Transverse colon (tissue), 4 donors: ENCODE measurements around the gene CA12. TPM values are rescaled to one million over a fixed set of nuclear protein-coding genes. Genes with fewer than 3 reads are reported as not detected.
A peak's percentile ranks its signal among the peaks of the same experiment; 100 is the strongest.

Source experiments
- DNase-seq: peaks from one replicate; pipeline ENCODE4 v3.0.0-alpha.2; 2019
- H3K27ac ChIP-seq, 4 donors: fragments of 200-600 bp; sonication (generic); 2 replicates each; pipeline ENCODE4 v1.5.1; 2016 to 2018; ENCODE audit warnings: inconsistent platforms in 4 of 4
- H3K27me3 ChIP-seq: fragments of 200-600 bp; sonication (generic); 2 replicates; pipeline ENCODE4 v1.5.1; 2017; ENCODE audit warnings: inconsistent platforms
- H3K36me3 ChIP-seq, 4 donors: fragments of 200-600 bp; sonication (generic); 2 replicates each; pipeline ENCODE4 v1.5.1; 2017 to 2019; ENCODE audit warnings: inconsistent platforms in 4 of 4
- H3K4me1 ChIP-seq, 4 donors: fragments of 200-600 bp; sonication (generic); 2 replicates each; pipeline ENCODE4 v1.5.1; 2017 to 2020; ENCODE audit warnings: inconsistent platforms in 4 of 4
- H3K4me3 ChIP-seq, 4 donors: fragments of 200-600 bp; sonication (generic); 1 replicate in 1 of 4; 2 replicates in 3 of 4; pipeline versions ENCODE4 v1.5.1 to v1.6.1; 2017 to 2019; ENCODE audit warnings: inconsistent platforms in 4 of 4
- H3K9me3 ChIP-seq, 2 donors: fragments of 200-600 bp; sonication (generic); 2 replicates each; pipeline ENCODE4 v1.5.1; 2017 to 2019; ENCODE audit warnings: inconsistent platforms in 2 of 2
- CTCF ChIP-seq, 5 experiments: fragments of 200-600 bp in 3 of 5; fragments of 450-650 bp in 2 of 5; sonication (generic) in 3 of 5; IDR thresholded peaks; 1 replicate in 2 of 5; 2 replicates in 3 of 5; pipeline ENCODE4 v1.5.1; 2016 to 2017; ENCODE audit warnings: antibody characterized with exemption in 5 of 5, inconsistent platforms in 3 of 5, mild to moderate bottlenecking in 2 of 5, moderate library complexity in 1 of 5
- EP300 ChIP-seq: sonication (generic); formaldehyde crosslinking; IDR thresholded peaks from one replicate; pipeline ENCODE4 v1.6.1; 2017; ENCODE audit warnings: antibody characterized with exemption, low read depth
- POLR2A ChIP-seq: fragments of 450-650 bp; IDR thresholded peaks from one replicate; pipeline ENCODE4 v1.6.1; 2016; ENCODE audit warnings: antibody characterized with exemption, mild to moderate bottlenecking, moderate library complexity
- POLR2AphosphoS5 ChIP-seq, 3 donors: sonication (generic); formaldehyde crosslinking; IDR thresholded peaks; one replicate each; pipeline ENCODE4 v1.6.1; 2016; ENCODE audit warnings: antibody characterized with exemption in 3 of 3
- WGBS, 2 donors: methylation state at CpG; one replicate each; pipeline ENCODE4 v1.1.5; 2018; ENCODE audit warnings: low coverage in 1 of 2; 5-methylcytosine and 5-hydroxymethylcytosine counted together
- in situ Hi-C, 4 donors: fragments of 200-750 bp; cut with MboI; loops; one replicate each; pipeline versions ENCODE4 v1.15.0 to v1.15.1; 2017; ENCODE audit warnings: low sequenced_read_pairs in 3 of 4, low pct_ligation_motif_present in 1 of 4, low pct_unique_long_range_greater_than_20kb in 1 of 4
- intact Hi-C: fragments of 100-400 bp; cut with DNase I; formaldehyde crosslinking; loops from one replicate; pipeline ENCODE4 v1.15.1; 2023; ENCODE audit warnings: low total_unique reads
- total RNA-seq, 4 donors: library from RNA; depleted of rRNA; stranded (reverse); fragments of >200 nt; gene quantifications; one replicate each; pipeline ENCODE4 v1.1.0, GENCODE V29; 2016

The CA12 gene
- total RNA-seq, 4 donors from 2014 or later, result 121 to 392 (median 329) TPM

GRCh38 chr15:63364399-63365272, 17.0 kb downstream of the CA12 start:
- H3K27ac ChIP-seq, result peak overlapping the region in 3 of 4 donors; percentile 3 to 41 (median 32)
- intact Hi-C loops, result no loop called here
- H3K9me3 ChIP-seq, result no peaks in the 10 kb centered on the region
- in situ Hi-C loops, result no loop called here
- H3K4me1 ChIP-seq, result peaks cover 12 to 86% (median 53%) of the 10 kb centered on the region in 4 donors
- H3K36me3 ChIP-seq, result no peaks in the 10 kb centered on the region
- no peak for TF ChIP-seq POLR2AphosphoS5 (IDR thresholded peaks at IDR 0.05)
- no peak for TF ChIP-seq POLR2A
- TF ChIP-seq CTCF (IDR thresholded peaks at IDR 0.05), result no peak
- no peak for TF ChIP-seq EP300
- WGBS, 2 donors, result 63 to 69% methylated on average over 9 to 11 of the region's 11 CpGs
- no peak overlapping the region for H3K4me3 ChIP-seq
- no peak for DNase-seq
- no peaks in the 10 kb centered on the region for H3K27me3 ChIP-seq

GRCh38 chr15:63363292-63363691, 18.4 kb downstream of the CA12 start:
- intact Hi-C loops, result no loop called here
- in situ Hi-C loops, result no loop called here
- no peaks in the 10 kb centered on the region for H3K9me3 ChIP-seq
- H3K36me3 ChIP-seq, result no peaks in the 10 kb centered on the region
- H3K27ac ChIP-seq, result peak overlapping the region; percentile 35 to 65 (median 53)
- 60 to 63% methylated on average over 2 of the region's 2 CpGs for WGBS, 2 donors
- H3K27me3 ChIP-seq, result no peaks in the 10 kb centered on the region
- DNase-seq, result no peak
- no peak for TF ChIP-seq POLR2AphosphoS5 (IDR thresholded peaks at IDR 0.05)
- TF ChIP-seq CTCF (IDR thresholded peaks at IDR 0.05), result no peak
- no peak for TF ChIP-seq POLR2A
- no peak for TF ChIP-seq EP300
- peaks cover 12 to 84% (median 57%) of the 10 kb centered on the region in 4 donors for H3K4me1 ChIP-seq
- no peak overlapping the region for H3K4me3 ChIP-seq

- H3K27ac ChIP-seq, result peak overlapping the region; percentile 35 to 65 (median 53)
- H3K4me1 ChIP-seq, result peaks cover 12 to 83% (median 55%) of the 10 kb centered on the region in 4 donors
- intact Hi-C loops (no loop called here), in situ Hi-C loops (no loop called here)
- no peaks in the 10 kb centered on the region for H3K36me3 ChIP-seq
- no peak for TF ChIP-seq POLR2AphosphoS5 (IDR thresholded peaks at IDR 0.05)
- TF ChIP-seq EP300, result no peak
- no peaks in the 10 kb centered on the region for H3K27me3 ChIP-seq
- no peaks in the 10 kb centered on the region for H3K9me3 ChIP-seq
- H3K4me3 ChIP-seq, result no peak overlapping the region
- DNase-seq, result no peak
- WGBS, 2 donors, result 81 to 92% methylated on average over 6 to 7 of the region's 7 CpGs
Measured at GRCh38 chr15:63362885-63363284, 18.8 kb downstream of the CA12 start.

DNA sequence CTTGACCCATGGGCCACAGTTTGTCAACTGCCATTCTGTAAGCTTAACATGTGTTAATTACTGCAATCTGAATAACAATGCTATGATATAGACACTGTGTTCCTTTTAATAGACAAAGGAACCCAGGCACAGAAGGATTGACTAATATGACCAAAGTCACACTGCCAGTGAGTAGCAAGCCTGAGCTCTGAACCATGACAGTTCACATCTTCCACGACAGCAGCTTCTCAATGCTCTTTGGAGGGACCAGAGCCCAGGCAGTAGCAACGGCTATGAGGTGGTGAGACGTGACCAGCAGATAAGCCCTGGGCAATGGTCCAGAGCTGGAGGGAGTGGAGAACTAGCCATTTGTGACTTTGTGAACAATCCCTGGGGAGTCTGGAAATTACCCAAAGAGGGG, 19.4 kb downstream of the CA12 start:
- H3K27ac ChIP-seq, result peak overlapping the region; percentile 35 to 65 (median 53)
- WGBS, 2 donors, result 51% methylated on average over 3 of the region's 3 CpGs; no CpG with 5 or more reads in 1 of the 2 donors
- H3K36me3 ChIP-seq, result no peaks in the 10 kb centered on the region
- in situ Hi-C loops (no loop called here), intact Hi-C loops (no loop called here)
- H3K4me1 ChIP-seq, result peaks cover 12 to 83% (median 55%) of the 10 kb centered on the region in 4 donors
- TF ChIP-seq POLR2A (no peak), CTCF (IDR thresholded peaks at IDR 0.05) (no peak), POLR2AphosphoS5 (IDR thresholded peaks at IDR 0.05) (peak in 2 of 3 donors; percentile 14 to 59), EP300 (no peak)
- H3K27me3 ChIP-seq, result no peaks in the 10 kb centered on the region
- no peaks in the 10 kb centered on the region for H3K9me3 ChIP-seq
- peak; percentile 57 for DNase-seq
- no peak overlapping the region for H3K4me3 ChIP-seq
